ENCODE data around the gene YLPM1. TPM values are rescaled to one million over a fixed set of nuclear protein-coding genes. Genes with fewer than 3 reads are reported as not detected.

YLPM1 gene
- total RNA-seq, 1 donor from 2014 or later: 49.5 TPM

Other genes starting within 250 kb of the YLPM1 start
- 162 and 196 TPM in 2 replicates for gene LTBP2, start 151.1 kb upstream of the YLPM1 start, total RNA-seq
- gene AREL1, start 50.2 kb upstream of the YLPM1 start, total RNA-seq: 54.6 and 59.0 TPM in 2 replicates
- gene FCF1, start 50.2 kb upstream of the YLPM1 start, total RNA-seq: 60.5 and 64.1 TPM in 2 replicates
- not detected in 2 replicates for gene PROX2, start 112.8 kb downstream of the YLPM1 start, total RNA-seq
- 83.0 and 90.6 TPM in 2 replicates for gene DLST, start 118.6 kb downstream of the YLPM1 start, total RNA-seq
- 0.70 and 1.7 TPM in 2 replicates for gene RPS6KL1, start 159.9 kb downstream of the YLPM1 start, total RNA-seq
- 2.5 and 3.5 TPM in 2 replicates for gene PGF, start 192.3 kb downstream of the YLPM1 start, total RNA-seq
- gene EIF2B2, start 239.6 kb downstream of the YLPM1 start, total RNA-seq: 37.7 TPM in 2 replicates